Tibial nerve (tissue), 3 donors: ENCODE measurements around the gene KIF26A.

Experiments used
- POLR2A ChIP-seq, 2 donors: fragments of 450-650 bp; IDR thresholded peaks; one replicate each; pipeline ENCODE4 v1.6.1; 2017; ENCODE audit warnings: antibody characterized with exemption in 2 of 2, mild to moderate bottlenecking in 2 of 2, moderate library complexity in 2 of 2
- TF ChIP-seq, protein P1 (sequence below), 5 experiments: fragments of 200-600 bp in 3 of 5; fragments of 450-650 bp in 2 of 5; sonication (generic) in 3 of 5; IDR thresholded peaks; one replicate each; pipeline ENCODE4 v1.5.1; 2016 to 2019; ENCODE audit warnings: antibody characterized with exemption in 5 of 5, mild to moderate bottlenecking in 3 of 5, moderate library complexity in 2 of 5

DNA sequence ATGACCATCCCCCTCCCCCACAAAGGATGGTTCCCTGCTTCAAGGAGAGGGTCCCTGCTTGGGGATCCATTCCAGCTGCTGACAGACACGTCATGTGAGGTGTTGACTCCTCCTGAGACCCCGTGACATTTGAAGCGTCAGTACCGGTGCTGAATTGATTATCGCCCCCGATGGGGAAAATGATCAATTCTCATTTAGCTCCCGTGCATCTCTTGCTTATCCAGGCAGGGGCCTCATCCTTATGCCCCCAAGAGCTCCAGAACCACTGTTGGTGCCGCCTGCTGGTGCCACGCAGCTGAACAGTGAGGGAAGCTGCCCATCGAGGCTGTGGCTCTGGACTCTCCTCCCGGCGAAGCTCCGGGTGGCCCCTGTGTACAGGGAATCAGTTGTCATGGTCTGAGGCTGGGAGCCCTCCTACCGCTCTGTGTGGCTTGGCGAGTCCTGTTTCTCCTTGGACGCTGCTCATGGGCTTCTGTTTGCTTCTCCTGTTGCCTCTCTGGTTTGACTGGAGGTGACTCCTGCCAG, 4.6 kb downstream of the KIF26A start:
- no peak for TF ChIP-seq POLR2A (IDR thresholded peaks at IDR 0.05)
- TF ChIP-seq, protein P1, sequence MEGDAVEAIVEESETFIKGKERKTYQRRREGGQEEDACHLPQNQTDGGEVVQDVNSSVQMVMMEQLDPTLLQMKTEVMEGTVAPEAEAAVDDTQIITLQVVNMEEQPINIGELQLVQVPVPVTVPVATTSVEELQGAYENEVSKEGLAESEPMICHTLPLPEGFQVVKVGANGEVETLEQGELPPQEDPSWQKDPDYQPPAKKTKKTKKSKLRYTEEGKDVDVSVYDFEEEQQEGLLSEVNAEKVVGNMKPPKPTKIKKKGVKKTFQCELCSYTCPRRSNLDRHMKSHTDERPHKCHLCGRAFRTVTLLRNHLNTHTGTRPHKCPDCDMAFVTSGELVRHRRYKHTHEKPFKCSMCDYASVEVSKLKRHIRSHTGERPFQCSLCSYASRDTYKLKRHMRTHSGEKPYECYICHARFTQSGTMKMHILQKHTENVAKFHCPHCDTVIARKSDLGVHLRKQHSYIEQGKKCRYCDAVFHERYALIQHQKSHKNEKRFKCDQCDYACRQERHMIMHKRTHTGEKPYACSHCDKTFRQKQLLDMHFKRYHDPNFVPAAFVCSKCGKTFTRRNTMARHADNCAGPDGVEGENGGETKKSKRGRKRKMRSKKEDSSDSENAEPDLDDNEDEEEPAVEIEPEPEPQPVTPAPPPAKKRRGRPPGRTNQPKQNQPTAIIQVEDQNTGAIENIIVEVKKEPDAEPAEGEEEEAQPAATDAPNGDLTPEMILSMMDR (IDR thresholded peaks at IDR 0.05): no peak
